ENCODE results near the gene MACROH2A1.

Gene MACROH2A1

GRCh38 chr5:135344349-135344748, 54.7 kb downstream of the MACROH2A1 start:
- no peaks in the 10 kb centered on the region for H3K9me3 ChIP-seq (ENCODE audit: insufficient read depth, low read length)
- peaks cover 5% of the 10 kb centered on the region; the same call in 1 of the 2 replicates for H3K36me3 ChIP-seq (ENCODE audit: low read length)
- no peak overlapping the region for H3K9ac ChIP-seq (ENCODE audit: low read length)
- TF ChIP-seq EZH2phosphoT487 (conservative IDR thresholded peaks at IDR 0.05; ENCODE audit: low read length) (no peak), CTCF (IDR thresholded peaks at IDR 0.05; ENCODE audit: insufficient read depth, low read length, poor library complexity, severe bottlenecking) (no peak)
- H3K27me3 ChIP-seq (ENCODE audit: low read length), result no peaks in the 10 kb centered on the region
- H3K9me2 ChIP-seq (replicated peaks; ENCODE audit: insufficient read depth, low read length), result no peaks in the 10 kb centered on the region
- H3F3A ChIP-seq (ENCODE audit: insufficient read depth), result no peaks in the 10 kb centered on the region
- no peak overlapping the region for H3K4me3 ChIP-seq (ENCODE audit: insufficient read depth, low read length, poor library complexity, severe bottlenecking)
- H3K4me2 ChIP-seq (ENCODE audit: low read depth, low read length, poor library complexity, severe bottlenecking), result no peak overlapping the region
- no peaks in the 10 kb centered on the region for H4K20me1 ChIP-seq (ENCODE audit: low read depth, low read length)
- H3K79me2 ChIP-seq (ENCODE audit: insufficient read depth, low read length), result no peaks in the 10 kb centered on the region
- H3K27ac ChIP-seq (ENCODE audit: low read depth, low read length), result no peak overlapping the region
- H2AFZ ChIP-seq (ENCODE audit: low read depth, low read length, severe bottlenecking), result no peak overlapping the region

GRCh38 chr5:135343413-135343812, 55.6 kb downstream of the MACROH2A1 start:
- Histone ChIP-seq H4K20me1 (ENCODE audit: low read depth, low read length) (no peaks in the 10 kb centered on the region), H3K9me2 (replicated peaks; ENCODE audit: insufficient read depth, low read length) (no peaks in the 10 kb centered on the region), H3K27me3 (ENCODE audit: low read length) (no peaks in the 10 kb centered on the region), H3K4me2 (ENCODE audit: low read depth, low read length, poor library complexity, severe bottlenecking) (no peak overlapping the region), H3K27ac (ENCODE audit: low read depth, low read length) (no peak overlapping the region), H3K4me3 (ENCODE audit: insufficient read depth, low read length, poor library complexity, severe bottlenecking) (no peak overlapping the region), H3K9ac (ENCODE audit: low read length) (no peak overlapping the region), H2AFZ (ENCODE audit: low read depth, low read length, severe bottlenecking) (no peak overlapping the region), H3K9me3 (ENCODE audit: insufficient read depth, low read length) (no peaks in the 10 kb centered on the region), H3K36me3 (ENCODE audit: low read length) (peaks cover 5% of the 10 kb centered on the region; the same call in 1 of the 2 replicates), H3F3A (ENCODE audit: insufficient read depth) (no peaks in the 10 kb centered on the region), H3K79me2 (ENCODE audit: insufficient read depth, low read length) (no peaks in the 10 kb centered on the region)
- no peak for TF ChIP-seq CTCF (IDR thresholded peaks at IDR 0.05; ENCODE audit: insufficient read depth, low read length, poor library complexity, severe bottlenecking)
- no peak for TF ChIP-seq EZH2phosphoT487 (conservative IDR thresholded peaks at IDR 0.05; ENCODE audit: low read length)

GRCh38 chr5:135342551-135342875, 56.5 kb downstream of the MACROH2A1 start:
- H3K4me2 ChIP-seq (ENCODE audit: low read depth, low read length, poor library complexity, severe bottlenecking), result no peak overlapping the region
- H3K79me2 ChIP-seq (ENCODE audit: insufficient read depth, low read length), result no peaks in the 10 kb centered on the region
- no peaks in the 10 kb centered on the region for H4K20me1 ChIP-seq (ENCODE audit: low read depth, low read length)
- H3K9ac ChIP-seq (ENCODE audit: low read length), result no peak overlapping the region
- no peak for TF ChIP-seq EZH2phosphoT487 (conservative IDR thresholded peaks at IDR 0.05; ENCODE audit: low read length)
- no peak for TF ChIP-seq CTCF (IDR thresholded peaks at IDR 0.05; ENCODE audit: insufficient read depth, low read length, poor library complexity, severe bottlenecking)
- no peaks in the 10 kb centered on the region for H3K9me3 ChIP-seq (ENCODE audit: insufficient read depth, low read length)
- H3K27ac ChIP-seq (ENCODE audit: low read depth, low read length), result no peak overlapping the region
- no peak overlapping the region for H3K4me3 ChIP-seq (ENCODE audit: insufficient read depth, low read length, poor library complexity, severe bottlenecking)
- H3K27me3 ChIP-seq (ENCODE audit: low read length), result no peaks in the 10 kb centered on the region
- no peaks in the 10 kb centered on the region for H3F3A ChIP-seq (ENCODE audit: insufficient read depth)
- H3K9me2 ChIP-seq (replicated peaks; ENCODE audit: insufficient read depth, low read length), result no peaks in the 10 kb centered on the region
- peaks cover 5% of the 10 kb centered on the region; the same call in 1 of the 2 replicates for H3K36me3 ChIP-seq (ENCODE audit: low read length)
- no peak overlapping the region for H2AFZ ChIP-seq (ENCODE audit: low read depth, low read length, severe bottlenecking)
